ENCODE data around the gene RRM2.

GRCh38 chr2:10085668-10086059 is 36.9 kb upstream of the RRM2 start:
- TF ChIP-seq CTCF (IDR thresholded peaks at IDR 0.05; ENCODE audit: borderline replicate concordance, extremely low read depth, low read length, poor library complexity, severe bottlenecking): no peak
- no peak for TF ChIP-seq EZH2 (IDR thresholded peaks at IDR 0.05; ENCODE audit: borderline replicate concordance, low read depth, low read length, severe bottlenecking)
